H1 (cell line): ENCODE measurements around the gene RNF130. TPM values are rescaled to one million over a fixed set of nuclear protein-coding genes. Genes with fewer than 3 reads are reported as not detected.
A peak's percentile ranks its signal among the peaks of the same experiment; 100 is the strongest.

Source experiments
- CTCF ChIA-PET: fragments of 300-600 bp; sonication (Branson Sonifier 250); formaldehyde crosslinking; loops from one replicate; lab custom pipeline; 2021; ENCODE audit not compliant: partially characterized antibody; lab: Charles Lee
- POLR2A ChIA-PET: fragments of 300-600 bp; sonication (Branson Sonifier 250); formaldehyde crosslinking; loops from one replicate; lab custom pipeline; 2021; ENCODE audit warnings: inconsistent platforms; ENCODE audit not compliant: partially characterized antibody; lab: Charles Lee
- DNase-seq, 2 experiments: peaks; one replicate each; pipeline versions ENCODE4 v3.0.0 to v3.0.0-alpha.2; 2010 to 2022; ENCODE audit warnings: low spot score in 2 of 2, low read depth in 1 of 2, mixed read lengths in 1 of 2
- FAIRE-seq: peaks from 2 replicates; lab custom pipeline; 2011; peaks lifted over from hg19 to GRCh38; lab: Jason Lieb, UNC
- H2AFZ ChIP-seq: 2 replicates; pipeline ENCODE4 v1.8.1; 2012; ENCODE audit warnings: low read length, inconsistent platforms
- H2AK5ac ChIP-seq: 2 replicates; pipeline ENCODE4 v1.6.1; 2013; ENCODE audit warnings: low read depth, low read length
- H2BK120ac ChIP-seq: replicated peaks from 2 replicates; pipeline ENCODE3; 2013; ENCODE audit warnings: low read depth, low read length, inconsistent platforms
- H2BK12ac ChIP-seq: 2 replicates; pipeline ENCODE4 v1.6.1; 2013; ENCODE audit warnings: low read depth, low read length
- H2BK15ac ChIP-seq: 2 replicates; pipeline ENCODE4 v1.6.1; 2013; ENCODE audit warnings: low read length
- H2BK20ac ChIP-seq: 2 replicates; pipeline ENCODE4 v1.6.1; 2013; ENCODE audit warnings: low read length
- H2BK5ac ChIP-seq: 2 replicates; pipeline ENCODE4 v1.6.1; 2013; ENCODE audit warnings: low read depth, low read length
- H3K14ac ChIP-seq: 2 replicates; pipeline ENCODE4 v1.6.1; 2013; ENCODE audit warnings: inconsistent platforms; ENCODE audit not compliant: insufficient read length
- H3K18ac ChIP-seq: 2 replicates; pipeline ENCODE4 v1.6.1; 2013; ENCODE audit warnings: low read length; ENCODE audit errors: extremely low read depth
- H3K23ac ChIP-seq: 2 replicates; pipeline ENCODE4 v1.6.1; 2013; ENCODE audit warnings: inconsistent platforms; ENCODE audit not compliant: insufficient read length
- H3K23me2 ChIP-seq: 2 replicates; pipeline ENCODE4 v1.6.1; 2013; ENCODE audit warnings: low read depth, low read length
- H3K27ac ChIP-seq: 2 replicates; pipeline ENCODE4 v1.6.1; 2011; ENCODE audit warnings: low read depth, low read length, inconsistent platforms
- H3K27me3 ChIP-seq, 4 experiments: replicated peaks in 1 of 4; 1 replicate in 1 of 4; 2 replicates in 3 of 4; pipeline versions ENCODE4 v1.6.1 to v1.8.1; 2011 to 2013; ENCODE audit warnings: low read length in 3 of 4, mild to moderate bottlenecking in 3 of 4, inconsistent platforms in 2 of 4, mixed read lengths in 2 of 4, moderate library complexity in 1 of 4; ENCODE audit not compliant: control insufficient read depth in 3 of 4, insufficient read depth in 3 of 4; ENCODE audit errors: extremely low read depth in 1 of 4
- H3K36me3 ChIP-seq, 4 experiments: 2 replicates each; pipeline versions ENCODE4 v1.6.1 to v1.8.1; 2011 to 2013; ENCODE audit warnings: mild to moderate bottlenecking in 4 of 4, low read length in 3 of 4, moderate library complexity in 2 of 4, control low read depth in 1 of 4, inconsistent platforms in 1 of 4; ENCODE audit not compliant: insufficient read depth in 4 of 4, control insufficient read depth in 2 of 4
- H3K4ac ChIP-seq: replicated peaks from 2 replicates; pipeline ENCODE3; 2013; ENCODE audit warnings: low read length, low read depth, mixed read lengths, inconsistent platforms; ENCODE audit not compliant: insufficient read length
- H3K4me1 ChIP-seq, 4 experiments: replicated peaks in 1 of 4; 1 replicate in 1 of 4; 2 replicates in 3 of 4; pipeline versions ENCODE4 v1.6.1 to v1.8.1; 2011 to 2013; ENCODE audit warnings: low read length in 3 of 4, inconsistent platforms in 2 of 4, mixed read lengths in 1 of 4; ENCODE audit not compliant: insufficient read depth in 4 of 4, control insufficient read depth in 3 of 4
- H3K4me2 ChIP-seq, 2 experiments: 2 replicates each; pipeline versions ENCODE4 v1.6.1 to v1.8.1; 2011 to 2013; ENCODE audit warnings: low read depth in 2 of 2, low read length in 2 of 2, control low read depth in 1 of 2, inconsistent platforms in 1 of 2, mild to moderate bottlenecking in 1 of 2; ENCODE audit not compliant: insufficient read depth in 1 of 2
- H3K4me3 ChIP-seq, 4 experiments: fragments of 200-600, 300-600 bp in 1 of 4; sonication (generic), shearing (Covaris generic), sonication (Bioruptor Twin) in 1 of 4; 2 replicates each; pipeline versions ENCODE4 v1.5.1 to v1.8.1; 2011 to 2016; ENCODE audit warnings: low read length in 4 of 4, low read depth in 3 of 4, control low read depth in 2 of 4, inconsistent platforms in 2 of 4, mild to moderate bottlenecking in 2 of 4, mixed read lengths in 1 of 4, moderate library complexity in 1 of 4; ENCODE audit not compliant: insufficient read depth in 2 of 4; ENCODE audit errors: extremely low read depth in 1 of 4
- H3K56ac ChIP-seq: replicated peaks from 2 replicates; pipeline ENCODE3; 2013; ENCODE audit warnings: low read depth, mild to moderate bottlenecking, mixed read lengths, low read length, inconsistent platforms; ENCODE audit not compliant: insufficient read length
- H3K79me1 ChIP-seq: 2 replicates; pipeline ENCODE4 v1.6.1; 2013; ENCODE audit warnings: low read depth, low read length, control low read depth
- H3K79me2 ChIP-seq, 2 experiments: 2 replicates each; pipeline versions ENCODE4 v1.6.1 to v1.8.1; 2012 to 2013; ENCODE audit warnings: low read length in 2 of 2, mild to moderate bottlenecking in 2 of 2, inconsistent platforms in 1 of 2; ENCODE audit not compliant: insufficient read depth in 2 of 2, control insufficient read depth in 1 of 2
- H3K9ac ChIP-seq, 4 experiments: replicated peaks in 1 of 4; 1 replicate in 1 of 4; 2 replicates in 3 of 4; pipeline versions ENCODE4 v1.6.1 to v1.8.1; 2011 to 2013; ENCODE audit warnings: low read depth in 3 of 4, low read length in 3 of 4, control low read depth in 2 of 4, mild to moderate bottlenecking in 2 of 4, moderate library complexity in 2 of 4, inconsistent platforms in 1 of 4; ENCODE audit errors: extremely low read depth in 1 of 4
- H3K9me3 ChIP-seq, 2 experiments: 2 replicates each; pipeline versions ENCODE4 v1.6.1 to v1.8.1; 2012 to 2013; ENCODE audit warnings: mild to moderate bottlenecking in 2 of 2, moderate library complexity in 2 of 2, control low read depth in 1 of 2, inconsistent platforms in 1 of 2, low read depth in 1 of 2, low read length in 1 of 2, mixed read lengths in 1 of 2; ENCODE audit not compliant: insufficient read depth in 2 of 2
- H4K20me1 ChIP-seq, 2 experiments: replicated peaks in 1 of 2; 2 replicates each; pipeline versions ENCODE3 to v1.8.1; 2011 to 2013; ENCODE audit warnings: inconsistent platforms in 2 of 2, low read length in 2 of 2, mild to moderate bottlenecking in 1 of 2; ENCODE audit not compliant: insufficient read depth in 2 of 2, control insufficient read depth in 1 of 2
- H4K5ac ChIP-seq: 2 replicates; pipeline ENCODE4 v1.6.1; 2013; ENCODE audit warnings: low read length, low read depth, mixed read lengths, inconsistent platforms; ENCODE audit not compliant: insufficient read length
- H4K8ac ChIP-seq: 2 replicates; pipeline ENCODE4 v1.8.0; 2013; ENCODE audit warnings: mild to moderate bottlenecking, moderate library complexity, low read length, inconsistent platforms; ENCODE audit not compliant: insufficient read depth; ENCODE audit errors: extremely low read depth
- H4K91ac ChIP-seq: replicated peaks from 2 replicates; pipeline ENCODE3; 2013; ENCODE audit warnings: low read length, mixed read lengths, inconsistent platforms; ENCODE audit not compliant: insufficient read length
- MAX ChIP-seq: IDR thresholded peaks from 2 replicates; pipeline ENCODE4 v1.6.1; 2012; ENCODE audit warnings: inconsistent platforms
- RNF2 ChIP-seq: fragments of 200-900, 300-1000 bp; sonication (generic); IDR thresholded peaks from 2 replicates; pipeline ENCODE4 v1.7.1; 2016; ENCODE audit warnings: borderline replicate concordance, low read depth, mild to moderate bottlenecking, antibody characterized with exemption, low read length; ENCODE audit not compliant: poor library complexity, severe bottlenecking; ENCODE audit errors: missing control alignments
- TAF1 ChIP-seq: IDR thresholded peaks from 2 replicates; pipeline ENCODE4 v1.6.1; 2011; ENCODE audit warnings: mild to moderate bottlenecking, low read depth, low read length
- WGBS, 2 experiments: shearing (Covaris generic) in 1 of 2; methylation state at CpG; one replicate each; pipeline versions ENCODE4 v1.1.6 to v1.1.7; 2013 to 2015; ENCODE audit warnings: low lambda C conversion rate in 2 of 2, mixed read lengths in 2 of 2, inconsistent platforms in 1 of 2, low coverage in 1 of 2, missing lambda C conversion rate in 1 of 2; ENCODE audit not compliant: insufficient replicate concordance in 2 of 2, insufficient coverage in 1 of 2, insufficient read length in 1 of 2; ENCODE audit errors: extremely low coverage in 1 of 2, missing lambda C conversion rate in 1 of 2; 5-methylcytosine and 5-hydroxymethylcytosine counted together
- polyA plus RNA-seq, 7 experiments: library from polyadenylated mRNA; depleted of rRNA in 3 of 7; stranded (reverse) in 5 of 7; unstranded in 2 of 7; fragments of >200 nt in 5 of 7; fragments of 200-250 nt in 2 of 7; gene quantifications; 1 replicate in 5 of 7; 2 replicates in 1 of 7; 4 replicates in 1 of 7; pipeline versions ENCODE4 v1.2.1 to v1.2.3, GENCODE V29; 2011 to 2013; ENCODE audit warnings: missing spikeins in 2 of 7, mixed read lengths in 2 of 7
- total RNA-seq: library from RNA; stranded (reverse); fragmentation: NEBNext Ultra II Directional; extraction: Animal tissue kit (Norgen Biotek cat#: 25700); gene quantifications from 2 replicates; pipeline ENCODE4 v1.2.1, GENCODE V29; 2021

RNF130 gene
- total and polyA plus RNA-seq, 2 of the 8 experiments (the other 6 are each of a cell fraction or from before 2014, with no cell fraction given), result 65.1 to 70.0 TPM

DNA sequence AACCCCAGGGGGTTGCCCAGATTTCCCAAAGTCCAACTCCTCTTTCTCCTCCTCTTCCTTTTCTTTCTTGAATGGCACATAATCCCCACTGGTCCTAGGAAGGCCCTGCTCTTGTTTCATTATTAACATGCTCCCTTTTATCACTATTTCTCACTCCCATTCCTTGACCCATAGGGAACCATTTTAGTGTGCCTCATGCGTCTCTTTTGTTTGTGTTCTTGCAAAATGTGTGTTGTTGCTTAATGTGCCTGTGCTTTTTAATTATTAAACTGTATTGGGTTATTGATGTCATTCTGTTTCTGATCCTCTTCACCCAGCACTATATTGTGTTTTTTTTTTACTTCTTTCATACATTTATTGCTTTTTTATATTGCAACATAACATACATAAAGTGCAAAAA lies 4.1 kb upstream of the RNF130 start:
- Histone ChIP-seq H3K9ac (no peak overlapping the region), H3K79me2 (peaks cover 0 to 6% of the 10 kb centered on the region in 2 experiments; a peak in 3 of 4 replicates), H2BK5ac (no peak overlapping the region), H3K4me3 (no peak overlapping the region), H3K27ac (no peak overlapping the region), H3K23ac (no peak overlapping the region), H2BK120ac (no peak overlapping the region), H4K20me1 (no peaks in the 10 kb centered on the region), H2AFZ (no peak overlapping the region; the same call in 1 of the 2 replicates), H3K36me3 (peaks cover 0 to 5% (median 0%) of the 10 kb centered on the region in 4 experiments; a peak in 1 of 8 replicates), H2BK12ac (0 out of 2 replicates have a peak overlapping the region, but pooled peaks have one; percentile 23), H3K14ac (no peak overlapping the region), H3K56ac (no peak overlapping the region), H3K79me1 (no peaks in the 10 kb centered on the region), H3K9me3 (peaks cover 11 to 18% of the 10 kb centered on the region in 2 experiments), H3K18ac (no peak overlapping the region), H4K91ac (no peak overlapping the region), H3K4ac (no peak overlapping the region), H4K5ac (no peak overlapping the region), H2AK5ac (no peak overlapping the region), H2BK20ac (no peak overlapping the region), H3K4me1 (no peaks in the 10 kb centered on the region), H2BK15ac (no peak overlapping the region), H3K23me2 (peaks cover 7% of the 10 kb centered on the region; the same call in 1 of the 2 replicates), H3K27me3 (peaks cover 6 to 21% (median 18%) of the 10 kb centered on the region in 4 experiments), H4K8ac (no peak overlapping the region), H3K4me2 (no peak overlapping the region)
- TF ChIP-seq MAX, result no peak
- TF ChIP-seq RNF2, result no peak
- TF ChIP-seq TAF1, result no peak
- WGBS, 2 experiments, result 86% methylated on average over 1 of the region's 1 CpG; no CpG with 5 or more reads in 1 of the 2 experiments
- CTCF ChIA-PET, result interaction anchor here (2.9 kb wide), 1 partner anchor 15 kb away, joined by 15 read pairs; no protein-coding TSS in a partner anchor
- FAIRE-seq (no peak), DNase-seq (no peak)
- POLR2A ChIA-PET, result interaction anchor here (1.0 kb wide), 1 partner anchor 10 kb away, joined by 3 read pairs; no protein-coding TSS in a partner anchor
